CD4-positive, alpha-beta T cell treated with Interleukin-15 for 4 hours (primary cell): ENCODE measurements around the gene PMP22.
"Not testable (repeated sequence)": the region's sequence is repeated elsewhere in the genome, so short reads cannot be mapped to it uniquely, and the experiment has no call there.

ENCODE experiments used
- DNase-seq: peaks from one replicate; pipeline ENCODE4 v3.0.0-alpha.2; 2020; ENCODE audit warnings: low spot score

PMP22 gene

GRCh38 chr17:15250135-15250860, 14.8 kb downstream of the PMP22 start:
- no peak for DNase-seq

GRCh38 chr17:15249487-15249886, 15.6 kb downstream of the PMP22 start:
- no peak for DNase-seq

- no peak for DNase-seq
Measured at GRCh38 chr17:15247891-15248529, 17.1 kb downstream of the PMP22 start.

GRCh38 chr17:15245054-15245453, 20.1 kb downstream of the PMP22 start:
- DNase-seq: no peak

- DNase-seq: no peak
Measured at GRCh38 chr17:15240644-15241043, 24.5 kb downstream of the PMP22 start.

GRCh38 chr17:15239491-15239890, 25.6 kb downstream of the PMP22 start:
- DNase-seq: no peak

GRCh38 chr17:15238676-15239422, 26.3 kb downstream of the PMP22 start:
- DNase-seq: no peak

GRCh38 chr17:15238057-15238456, 27.1 kb downstream of the PMP22 start:
- DNase-seq: no peak

GRCh38 chr17:15237106-15237425, 28.1 kb downstream of the PMP22 start:
- no peak for DNase-seq

- no peak for DNase-seq
Measured at GRCh38 chr17:15236281-15237105, 28.6 kb downstream of the PMP22 start.

GRCh38 chr17:15233971-15234370, 31.2 kb downstream of the PMP22 start:
- no peak for DNase-seq

GRCh38 chr17:15233022-15233805, 31.9 kb downstream of the PMP22 start:
- DNase-seq: no peak

- DNase-seq: no peak
Measured at GRCh38 chr17:15232517-15232915, 32.6 kb downstream of the PMP22 start.

GRCh38 chr17:15231851-15232516, 33.1 kb downstream of the PMP22 start:
- DNase-seq: no peak

- no peak for DNase-seq
Measured at GRCh38 chr17:15230866-15231265, 34.3 kb downstream of the PMP22 start.

GRCh38 chr17:15221827-15222226, 43.3 kb downstream of the PMP22 start:
- not testable (repeated sequence) for DNase-seq

- no peak for DNase-seq
Measured at GRCh38 chr17:15220785-15221184, 44.3 kb downstream of the PMP22 start.

- DNase-seq: no peak
Measured at GRCh38 chr17:15216481-15216880, 48.6 kb downstream of the PMP22 start.

GRCh38 chr17:15213381-15214087, 51.6 kb downstream of the PMP22 start:
- DNase-seq: no peak

GRCh38 chr17:15210247-15210646, 54.9 kb downstream of the PMP22 start:
- DNase-seq: no peak
